Measurements from ENCODE around the gene STARD3.
A peak's percentile ranks its signal among the peaks of the same experiment; 100 is the strongest.

The STARD3 gene

DNA sequence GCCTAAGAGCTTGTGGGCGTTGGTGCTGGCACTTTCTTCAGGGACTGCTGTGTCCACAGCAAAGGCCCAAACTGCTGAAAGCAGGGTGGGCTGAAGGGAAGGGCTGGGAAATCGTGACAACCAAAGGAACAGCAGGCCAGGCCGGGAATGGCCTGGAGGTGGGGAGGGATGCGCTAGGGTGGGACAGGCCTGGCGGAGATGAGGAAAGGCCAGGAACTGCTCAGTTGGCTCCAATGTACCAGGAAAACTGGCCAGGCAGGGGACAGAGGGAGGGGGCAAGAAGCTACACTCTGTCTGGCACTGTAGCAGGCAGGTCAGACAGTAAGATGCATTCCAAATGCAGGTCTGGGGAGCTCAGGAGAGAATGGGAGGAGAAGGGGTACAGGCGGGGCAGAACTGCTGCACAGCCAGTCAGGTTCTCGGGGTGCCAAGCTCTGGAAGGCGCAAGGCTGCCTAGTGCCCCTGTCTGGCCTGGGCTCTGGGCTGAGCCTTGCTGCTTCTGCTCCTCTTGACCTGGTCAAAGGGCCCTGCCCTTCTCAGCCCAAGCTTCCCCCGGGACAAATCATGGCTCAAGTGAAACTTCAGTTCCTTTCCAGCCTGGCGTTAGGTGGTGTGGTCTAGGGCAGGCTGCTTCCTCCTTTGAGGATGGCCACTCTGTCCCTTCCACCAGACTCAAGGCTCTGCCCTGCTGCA is 38.6 kb downstream of the STARD3 start:
- no peak for DNase-seq
- Mint-ChIP-seq H3K4me1 (peaks cover 59% of the 10 kb centered on the region), H3K27me3 (peaks cover 32% of the 10 kb centered on the region), H3K9me3 (no peaks in the 10 kb centered on the region), H3K36me3 (peaks cover 18% of the 10 kb centered on the region), H3K27ac (peak overlapping the region; percentile 84), H3K4me3 (no peak overlapping the region)
- CTCF ChIA-PET: interaction anchor here (1.0 to 1.6 kb wide), 7 partner anchors 22 to 128 kb away, joined by 3 to 5 read pairs (median 3); no protein-coding TSS in a partner anchor

- CTCF ChIA-PET: interaction anchor here (1.0 to 1.6 kb wide), 6 partner anchors 24 to 129 kb away, joined by 3 to 4 read pairs (median 3); no protein-coding TSS in a partner anchor
- H3K4me3 Mint-ChIP-seq: peak overlapping the region; percentile 11
Observed at GRCh38 chr17:39676198-39676819, 39.4 kb downstream of the STARD3 start.

GRCh38 chr17:39677072-39677471 is 40.1 kb downstream of the STARD3 start:
- peak overlapping the region; percentile 84 for H3K27ac Mint-ChIP-seq
- CTCF ChIA-PET: interaction anchor here (1.0 kb wide), 1 partner anchor 44 kb away, joined by 3 read pairs; no protein-coding TSS in a partner anchor
- peaks cover 19% of the 10 kb centered on the region for H3K27me3 Mint-ChIP-seq
- H3K4me1 Mint-ChIP-seq: peaks cover 60% of the 10 kb centered on the region
- H3K4me3 Mint-ChIP-seq: no peak overlapping the region
- peaks cover 22% of the 10 kb centered on the region for H3K36me3 Mint-ChIP-seq
- no peak for DNase-seq
- no peaks in the 10 kb centered on the region for H3K9me3 Mint-ChIP-seq

More at GRCh38 chr17:39676198-39676819, 39.4 kb downstream of the STARD3 start:
- peaks cover 27% of the 10 kb centered on the region for H3K27me3 Mint-ChIP-seq
- H3K36me3 Mint-ChIP-seq: peaks cover 22% of the 10 kb centered on the region
- H3K27ac Mint-ChIP-seq: peak overlapping the region; percentile 84
- H3K9me3 Mint-ChIP-seq: no peaks in the 10 kb centered on the region
- peak; percentile 82 for DNase-seq
- H3K4me1 Mint-ChIP-seq: peaks cover 64% of the 10 kb centered on the region

- Mint-ChIP-seq H3K36me3 (peaks cover 25% of the 10 kb centered on the region), H3K27ac (peak overlapping the region; percentile 84), H3K4me1 (peaks cover 60% of the 10 kb centered on the region), H3K9me3 (no peaks in the 10 kb centered on the region), H3K4me3 (no peak overlapping the region), H3K27me3 (peaks cover 12% of the 10 kb centered on the region)
- DNase-seq: no peak
- CTCF ChIA-PET: interaction anchor here (0.8 to 2.2 kb wide), 2 partner anchors 11 to 23 kb away, joined by 3 to 9 read pairs; partner anchors contain the start of gene TCAP
Observed at GRCh38 chr17:39677542-39678339, 40.8 kb downstream of the STARD3 start.

GRCh38 chr17:39678340-39679116 is 41.6 kb downstream of the STARD3 start:
- Mint-ChIP-seq H3K9me3 (no peaks in the 10 kb centered on the region), H3K27ac (peak overlapping the region; percentile 88), H3K4me1 (peaks cover 60% of the 10 kb centered on the region), H3K36me3 (peaks cover 31% of the 10 kb centered on the region), H3K4me3 (no peak overlapping the region), H3K27me3 (peaks cover 4% of the 10 kb centered on the region)
- no peak for DNase-seq
- CTCF ChIA-PET: interaction anchor here (1.2 to 2.3 kb wide), 6 partner anchors 9 to 57 kb away, joined by 3 to 9 read pairs (median 8); partner anchors contain the start of genes MIEN1, PGAP3 and TCAP

GRCh38 chr17:39679521-39680192 is 42.7 kb downstream of the STARD3 start:
- CTCF ChIA-PET: interaction anchor here (0.7 to 3.7 kb wide), 9 partner anchors 8 to 58 kb away, joined by 3 to 14 read pairs (median 8); partner anchors contain the start of genes MIEN1, PGAP3 and TCAP
- Mint-ChIP-seq H3K36me3 (peaks cover 37% of the 10 kb centered on the region), H3K27me3 (no peaks in the 10 kb centered on the region), H3K9me3 (no peaks in the 10 kb centered on the region), H3K4me1 (peaks cover 60% of the 10 kb centered on the region), H3K27ac (peak overlapping the region; percentile 88), H3K4me3 (no peak overlapping the region)
- peak; percentile 63 for DNase-seq

DNA sequence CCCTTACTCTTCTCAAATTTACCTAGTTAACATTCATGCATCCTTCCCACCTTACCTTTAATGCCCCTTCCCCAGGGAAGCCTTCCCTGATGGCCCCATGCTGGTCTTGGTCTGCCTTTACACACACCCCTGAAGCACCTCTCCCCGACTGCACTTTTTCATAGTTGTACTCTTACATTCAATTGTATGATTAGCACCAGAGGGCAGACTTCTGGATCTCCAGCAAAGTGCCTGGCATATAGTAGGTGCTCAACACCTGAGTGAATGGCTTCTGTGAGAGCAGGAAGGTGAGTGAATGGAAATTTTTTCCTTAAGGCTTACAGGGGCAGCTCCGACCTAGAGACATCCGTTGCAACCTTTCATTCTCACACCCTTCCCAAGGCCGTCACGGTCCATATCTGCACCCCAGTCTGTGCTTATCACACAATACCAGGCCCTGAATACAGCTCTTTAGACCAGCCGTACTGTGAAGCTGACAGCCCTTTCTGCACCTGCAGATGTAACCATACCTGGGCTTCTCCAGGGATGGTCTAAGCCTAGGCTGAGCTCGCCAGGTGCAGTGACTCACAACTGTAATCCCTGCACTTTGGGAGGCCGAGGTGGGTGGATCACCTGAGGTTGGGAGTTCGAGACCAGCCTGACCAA is 46.5 kb downstream of the STARD3 start:
- DNase-seq: no peak
- H3K4me3 Mint-ChIP-seq: no peak overlapping the region
- no peaks in the 10 kb centered on the region for H3K27me3 Mint-ChIP-seq
- H3K9me3 Mint-ChIP-seq: no peaks in the 10 kb centered on the region
- CTCF ChIA-PET: interaction anchor here (0.7 kb wide), 1 partner anchor 14 kb away, joined by 3 read pairs; no protein-coding TSS in a partner anchor
- H3K4me1 Mint-ChIP-seq: peaks cover 47% of the 10 kb centered on the region
- H3K36me3 Mint-ChIP-seq: peaks cover 43% of the 10 kb centered on the region
- no peak overlapping the region for H3K27ac Mint-ChIP-seq

DNA sequence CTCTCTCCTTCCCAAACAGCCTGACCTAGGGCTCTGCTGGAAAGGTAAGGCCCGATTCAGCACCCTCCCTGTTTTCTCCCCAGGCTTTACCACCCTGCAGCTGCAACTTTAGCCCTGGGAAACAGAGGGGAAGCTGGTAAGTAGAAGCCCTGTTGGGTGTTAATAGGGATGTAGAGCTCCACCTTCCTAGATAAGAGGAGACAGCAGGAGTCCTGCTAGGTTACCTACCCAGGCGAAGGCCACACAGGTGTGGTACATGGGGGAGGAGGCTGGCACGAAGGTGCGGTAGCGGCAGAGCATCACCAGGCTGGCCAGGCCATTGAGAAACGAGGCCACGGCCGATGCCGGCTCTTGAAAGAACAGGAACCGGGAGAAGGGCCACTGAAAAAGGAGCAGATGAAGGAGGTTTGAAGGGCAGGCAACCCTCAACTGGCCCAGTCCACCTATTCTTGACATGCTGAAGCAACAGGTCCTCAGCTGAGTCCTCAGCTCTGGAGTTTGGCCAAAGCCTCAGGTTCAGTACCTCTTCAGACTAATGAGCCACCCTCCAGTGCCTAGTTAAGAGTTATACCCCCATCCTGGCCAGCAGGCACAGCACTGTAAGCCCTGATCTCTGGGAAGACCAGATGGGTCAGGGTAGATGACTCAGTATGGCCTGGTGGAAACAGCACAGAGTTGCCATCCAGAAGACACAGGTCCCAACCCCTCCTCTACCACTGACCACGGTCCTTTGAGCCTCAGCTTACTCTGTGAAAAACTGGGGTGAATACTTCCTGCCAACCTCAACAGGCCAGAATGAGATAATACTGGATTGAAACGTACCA is 47.6 kb downstream of the STARD3 start:
- Mint-ChIP-seq H3K36me3 (peaks cover 39% of the 10 kb centered on the region), H3K9me3 (no peaks in the 10 kb centered on the region), H3K27ac (no peak overlapping the region), H3K4me3 (no peak overlapping the region), H3K27me3 (no peaks in the 10 kb centered on the region), H3K4me1 (peaks cover 45% of the 10 kb centered on the region)
- DNase-seq: no peak
- CTCF ChIA-PET: interaction anchor here (0.6 kb wide), 1 partner anchor 296 kb away, joined by 3 read pairs; the partner anchor contains the start of gene PSMD3

DNA sequence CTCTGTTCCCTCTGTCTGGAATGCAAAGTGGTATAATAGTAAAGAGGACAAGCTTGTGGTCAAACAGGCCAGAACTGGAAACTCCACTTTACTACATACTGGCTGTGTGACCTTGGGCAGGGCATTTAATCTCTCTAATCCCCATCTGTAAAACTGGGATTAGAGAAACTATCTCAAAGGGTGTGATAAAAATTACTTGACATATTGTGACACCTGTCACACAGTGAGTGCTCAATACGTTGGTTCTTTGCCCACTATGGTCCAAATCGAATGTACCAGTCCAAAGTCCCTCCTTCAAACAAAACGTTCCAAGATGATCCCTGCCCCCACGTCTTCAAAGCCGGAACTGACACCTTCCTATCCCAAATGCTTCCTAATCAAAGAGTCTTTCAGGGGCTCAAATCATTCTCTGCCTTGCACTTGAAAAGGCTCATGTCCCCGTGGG is 50.2 kb downstream of the STARD3 start:
- DNase-seq: no peak
- peak overlapping the region; percentile 95 for H3K4me3 Mint-ChIP-seq
- no peaks in the 10 kb centered on the region for H3K9me3 Mint-ChIP-seq
- peaks cover 30% of the 10 kb centered on the region for H3K36me3 Mint-ChIP-seq
- H3K4me1 Mint-ChIP-seq: peaks cover 31% of the 10 kb centered on the region
- H3K27me3 Mint-ChIP-seq: no peaks in the 10 kb centered on the region
- peak overlapping the region; percentile 96 for H3K27ac Mint-ChIP-seq
- CTCF ChIA-PET: interaction anchor here (2.2 kb wide), 1 partner anchor 65 kb away, joined by 12 read pairs; no protein-coding TSS in a partner anchor

DNA sequence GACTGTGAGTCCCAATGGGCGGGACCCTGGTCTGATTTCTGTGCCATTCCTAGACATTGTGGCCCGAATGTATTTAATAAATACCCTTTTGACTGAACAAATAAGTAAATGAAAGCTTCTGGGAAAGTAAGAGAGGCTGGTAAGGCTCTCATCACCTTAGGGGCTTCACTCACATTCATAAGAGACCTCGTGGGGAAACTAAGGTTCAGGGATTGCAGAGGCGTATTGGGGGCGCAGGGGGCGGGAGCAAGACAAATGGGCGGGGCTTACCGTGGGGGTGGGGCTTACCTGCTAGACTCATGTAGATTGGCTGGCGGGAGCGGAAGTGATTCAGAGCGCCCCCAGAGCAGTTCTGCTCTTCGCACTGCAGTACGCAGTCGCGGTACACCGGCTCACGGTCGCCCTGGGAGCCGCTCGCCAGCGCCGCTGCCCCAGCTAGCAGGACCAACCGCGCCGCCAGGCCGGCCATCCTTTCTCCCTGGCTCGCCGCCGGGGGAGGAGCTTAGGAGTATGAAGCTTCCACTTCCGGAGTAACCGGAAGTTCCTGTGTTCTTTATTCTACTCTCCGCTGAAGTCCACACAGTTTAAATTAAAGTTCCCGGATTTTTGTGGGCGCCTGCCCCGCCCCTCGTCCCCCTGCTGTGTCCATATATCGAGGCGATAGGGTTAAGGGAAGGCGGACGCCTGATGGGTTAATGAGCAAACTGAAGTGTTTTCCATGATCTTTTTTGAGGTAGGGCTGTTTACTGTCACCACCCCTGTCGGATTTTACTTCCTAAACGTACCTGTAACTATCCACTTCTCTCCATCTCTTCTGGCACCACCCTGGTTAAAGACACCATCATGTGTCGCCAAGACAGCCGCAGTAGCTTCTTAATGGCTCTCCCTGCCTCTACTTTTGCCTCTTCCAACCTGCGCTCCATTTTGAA is 50.9 kb downstream of the STARD3 start, which contains the start of gene PGAP3:
Gene PGAP3, minus strand, starts transcription at position 512 of the 929 bp plus-strand sequence. Its CDS starts 43 bp downstream, at position 469.
- peak; percentile 85 for DNase-seq
- Mint-ChIP-seq H3K36me3 (peaks cover 27% of the 10 kb centered on the region), H3K9me3 (no peaks in the 10 kb centered on the region), H3K27me3 (no peaks in the 10 kb centered on the region), H3K27ac (peak within 1 kb of the TSS; percentile 96), H3K4me1 (peaks cover 31% of the 10 kb centered on the region), H3K4me3 (peak within 1 kb of the TSS; percentile 95)
- CTCF ChIA-PET: interaction anchor here (0.9 to 2.2 kb wide), 6 partner anchors 8 to 176 kb away, joined by 3 to 12 read pairs (median 3); partner anchors contain the start of genes ERBB2, IKZF3 and PNMT

GRCh38 chr17:39688475-39688835 is 51.5 kb downstream of the STARD3 start:
- Mint-ChIP-seq H3K4me3 (peak overlapping the region; percentile 95), H3K27me3 (no peaks in the 10 kb centered on the region), H3K9me3 (no peaks in the 10 kb centered on the region), H3K27ac (peak overlapping the region; percentile 96), H3K4me1 (peaks cover 31% of the 10 kb centered on the region), H3K36me3 (peaks cover 22% of the 10 kb centered on the region)
- no peak for DNase-seq
- CTCF ChIA-PET: interaction anchor here (0.9 to 2.2 kb wide), 6 partner anchors 9 to 176 kb away, joined by 3 to 12 read pairs (median 3); partner anchors contain the start of genes ERBB2, IKZF3 and PNMT

All from activated naive CD4-positive, alpha-beta T cell treated with anti-CD3 and anti-CD28 coated beads, Interleukin-2, amount 10 ng/mL, durations not matched to agents 7 days and 5 days (primary cell).